Limb (tissue), 2 donors: ENCODE measurements around the gene TBCD.

ENCODE experiments used
- DNase-seq, 2 donors: peaks; one replicate each; pipeline ENCODE4 v3.0.0-alpha.2; 2016; ENCODE audit errors: extremely low spot score in 2 of 2

Gene TBCD

GRCh38 chr17:82808921-82809905 lies 57.3 kb downstream of the TBCD start:
- DNase-seq: no peak

- DNase-seq: no peak
These were observed 59.0 kb downstream of the TBCD start for GRCh38 chr17:82810644-82811430.

- DNase-seq: no peak
These were observed 60.2 kb downstream of the TBCD start for GRCh38 chr17:82812058-82812457.

- no peak for DNase-seq
These were observed 60.7 kb downstream of the TBCD start for GRCh38 chr17:82812601-82813000.

GRCh38 chr17:82813299-82814051 lies 61.6 kb downstream of the TBCD start:
- no peak for DNase-seq

GRCh38 chr17:82814834-82815233 lies 63.0 kb downstream of the TBCD start:
- no peak for DNase-seq

GRCh38 chr17:82815354-82815753 lies 63.5 kb downstream of the TBCD start:
- DNase-seq: no peak

GRCh38 chr17:82815790-82816305 lies 64.0 kb downstream of the TBCD start:
- no peak for DNase-seq

GRCh38 chr17:82816358-82816757 lies 64.5 kb downstream of the TBCD start:
- no peak for DNase-seq

GRCh38 chr17:82817947-82818346 lies 66.1 kb downstream of the TBCD start:
- DNase-seq: no peak

- no peak for DNase-seq
These were observed 68.7 kb downstream of the TBCD start for GRCh38 chr17:82820278-82821251.

GRCh38 chr17:82821554-82821953 lies 69.7 kb downstream of the TBCD start:
- no peak for DNase-seq

- no peak for DNase-seq
These were observed 70.4 kb downstream of the TBCD start for GRCh38 chr17:82822281-82822680.

- no peak for DNase-seq
These were observed 71.1 kb downstream of the TBCD start for GRCh38 chr17:82823004-82823403.

- DNase-seq: no peak
These were observed 73.8 kb downstream of the TBCD start for GRCh38 chr17:82825540-82826124.

- DNase-seq: no peak
These were observed 74.3 kb downstream of the TBCD start for GRCh38 chr17:82826211-82826610.

- DNase-seq: no peak
These were observed 75.1 kb downstream of the TBCD start for GRCh38 chr17:82826956-82827355.

- DNase-seq: no peak
These were observed 77.1 kb downstream of the TBCD start for GRCh38 chr17:82828875-82829487.

- peak in 1 of 2 donors; percentile 55 for DNase-seq
These were observed 78.4 kb downstream of the TBCD start for GRCh38 chr17:82830249-82830661.
